WERI-Rb-1 (cell line): ENCODE data around the gene SMAD2.
A peak's percentile ranks its signal among the peaks of the same experiment; 100 is the strongest.

Experiments
- DNase-seq: peaks from one replicate; pipeline ENCODE4 v3.0.0-alpha.2; 2020
- H3K27ac ChIP-seq: fragments of 250-450 bp; sonication (Bioruptor Pico); 2 replicates; pipeline ENCODE4 v1.5.1; 2020; ENCODE audit warnings: mild to moderate bottlenecking, moderate library complexity
- H3K27me3 ChIP-seq: fragments of 250-450 bp; sonication (Bioruptor Pico); 2 replicates; pipeline ENCODE4 v1.5.1; 2021; ENCODE audit warnings: mild to moderate bottlenecking, low read depth, moderate library complexity; ENCODE audit not compliant: insufficient read depth, severe bottlenecking
- H3K36me3 ChIP-seq: fragments of 250-450 bp; sonication (Bioruptor Pico); 2 replicates; pipeline ENCODE4 v1.5.1; 2020; ENCODE audit warnings: mild to moderate bottlenecking, moderate library complexity
- H3K4me3 ChIP-seq: 2 replicates; pipeline ENCODE4 v1.5.1; 2011; ENCODE audit warnings: low read depth, mild to moderate bottlenecking, control low read depth, low read length
- H3K9me3 ChIP-seq: fragments of 250-450 bp; sonication (Bioruptor Pico); 2 replicates; pipeline ENCODE4 v1.5.1; 2021; ENCODE audit warnings: mild to moderate bottlenecking, moderate library complexity; ENCODE audit not compliant: severe bottlenecking
- TF ChIP-seq, protein P1 (sequence below): IDR thresholded peaks from 2 replicates; pipeline ENCODE4 v1.5.1; 2011; ENCODE audit warnings: low read depth, mild to moderate bottlenecking, control low read depth, inconsistent platforms, low read length

SMAD2 gene

DNA sequence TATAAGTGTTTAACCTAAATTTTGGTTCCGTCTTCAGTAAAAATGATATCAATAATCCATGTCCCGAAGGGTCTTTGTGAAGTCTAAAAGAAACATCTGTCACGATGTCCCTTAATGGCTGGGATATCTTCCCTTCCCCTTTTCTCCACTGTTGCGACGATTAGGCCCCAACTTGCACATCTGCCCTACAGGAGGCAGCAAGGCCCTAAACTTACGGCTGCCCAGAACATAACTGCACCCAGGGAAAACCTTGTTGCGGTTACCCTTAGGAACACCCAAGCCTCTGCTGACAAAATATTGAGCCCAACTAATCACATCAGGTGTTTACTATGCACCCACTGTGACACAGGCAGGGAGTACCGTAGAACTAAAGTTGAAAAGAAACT, 1.3 kb upstream of the SMAD2 start:
- Histone ChIP-seq H3K27ac (peak overlapping the region; percentile 94), H3K9me3 (no peaks in the 10 kb centered on the region), H3K4me3 (peak overlapping the region; percentile 76), H3K27me3 (no peaks in the 10 kb centered on the region), H3K36me3 (no peaks in the 10 kb centered on the region)
- DNase-seq: peak; percentile 64
- TF ChIP-seq, protein P1, sequence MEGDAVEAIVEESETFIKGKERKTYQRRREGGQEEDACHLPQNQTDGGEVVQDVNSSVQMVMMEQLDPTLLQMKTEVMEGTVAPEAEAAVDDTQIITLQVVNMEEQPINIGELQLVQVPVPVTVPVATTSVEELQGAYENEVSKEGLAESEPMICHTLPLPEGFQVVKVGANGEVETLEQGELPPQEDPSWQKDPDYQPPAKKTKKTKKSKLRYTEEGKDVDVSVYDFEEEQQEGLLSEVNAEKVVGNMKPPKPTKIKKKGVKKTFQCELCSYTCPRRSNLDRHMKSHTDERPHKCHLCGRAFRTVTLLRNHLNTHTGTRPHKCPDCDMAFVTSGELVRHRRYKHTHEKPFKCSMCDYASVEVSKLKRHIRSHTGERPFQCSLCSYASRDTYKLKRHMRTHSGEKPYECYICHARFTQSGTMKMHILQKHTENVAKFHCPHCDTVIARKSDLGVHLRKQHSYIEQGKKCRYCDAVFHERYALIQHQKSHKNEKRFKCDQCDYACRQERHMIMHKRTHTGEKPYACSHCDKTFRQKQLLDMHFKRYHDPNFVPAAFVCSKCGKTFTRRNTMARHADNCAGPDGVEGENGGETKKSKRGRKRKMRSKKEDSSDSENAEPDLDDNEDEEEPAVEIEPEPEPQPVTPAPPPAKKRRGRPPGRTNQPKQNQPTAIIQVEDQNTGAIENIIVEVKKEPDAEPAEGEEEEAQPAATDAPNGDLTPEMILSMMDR: peak; percentile 36; the same call in 1 of the 2 replicates

DNA sequence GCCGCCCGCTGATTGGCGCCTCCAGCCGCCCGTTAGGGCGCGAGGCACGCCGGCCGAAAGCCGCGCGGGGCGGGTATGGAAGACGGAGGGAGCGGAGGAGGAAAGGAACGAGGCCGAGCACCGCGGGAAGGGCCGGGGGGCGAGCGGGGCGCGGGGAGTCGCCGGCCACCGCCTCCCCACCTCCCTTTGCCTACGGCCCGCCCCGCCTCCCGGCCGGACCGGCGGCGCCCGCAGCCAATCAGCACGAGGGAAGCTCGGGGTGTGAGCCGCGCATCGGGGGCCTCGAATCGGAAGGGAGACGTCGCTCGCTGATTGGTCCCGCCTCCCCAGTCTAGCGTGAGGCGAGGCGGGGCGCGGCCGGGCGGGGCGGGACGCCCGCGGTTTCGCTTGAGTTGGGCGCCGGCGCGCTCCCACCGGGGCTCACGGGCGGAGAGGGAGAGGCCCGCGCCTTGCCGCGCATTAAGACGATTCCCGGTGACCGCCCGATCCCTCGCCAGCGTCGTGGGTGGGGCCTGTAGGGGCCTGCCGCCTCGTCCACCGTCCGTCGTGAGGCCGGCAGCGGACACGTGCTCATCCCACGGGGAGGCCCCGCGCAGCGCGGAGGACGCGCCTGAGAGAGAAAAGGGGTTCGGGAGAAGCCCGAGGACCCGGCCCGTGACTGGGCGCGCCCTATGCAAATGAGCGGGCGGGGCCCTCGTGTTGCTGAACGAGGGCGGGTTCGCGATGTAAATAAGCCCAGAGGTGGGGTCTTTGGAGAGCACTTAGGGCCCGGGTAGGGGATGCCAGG, 665 bp upstream of the SMAD2 start:
- TF ChIP-seq, protein P1: no peak
- Histone ChIP-seq H3K27me3 (no peaks in the 10 kb centered on the region), H3K4me3 (peak overlapping the region; percentile 76), H3K9me3 (no peaks in the 10 kb centered on the region), H3K27ac (peak overlapping the region; percentile 94), H3K36me3 (no peaks in the 10 kb centered on the region)
- peak; percentile 99 for DNase-seq

- Histone ChIP-seq H3K9me3 (no peaks in the 10 kb centered on the region), H3K4me3 (peak overlapping the region; percentile 96), H3K36me3 (no peaks in the 10 kb centered on the region), H3K27ac (peak overlapping the region; percentile 93), H3K27me3 (no peaks in the 10 kb centered on the region)
- DNase-seq: no peak
- TF ChIP-seq, protein P1: no peak
Measured at GRCh38 chr18:47929681-47930198, 719 bp downstream of the SMAD2 start.

DNA sequence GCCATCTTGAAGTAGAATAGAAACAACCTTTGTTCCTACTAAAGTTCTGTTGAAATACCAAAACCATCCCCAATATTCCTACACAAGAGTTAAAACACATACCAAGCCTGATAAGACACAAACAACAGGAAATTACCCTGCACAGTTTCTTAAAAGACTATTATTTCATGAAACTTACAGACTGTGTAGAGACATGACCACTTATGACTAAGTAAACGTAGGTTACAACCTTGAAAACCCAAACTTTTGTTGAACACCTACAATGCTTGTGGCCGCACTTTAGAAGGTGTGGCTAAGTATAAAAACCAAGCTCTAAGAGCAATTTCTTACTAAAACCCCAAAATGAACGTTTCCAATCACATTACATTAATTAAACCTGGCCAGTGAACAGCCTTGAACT, 2.0 kb downstream of the SMAD2 start:
- no peaks in the 10 kb centered on the region for H3K9me3 ChIP-seq
- H3K27me3 ChIP-seq: no peaks in the 10 kb centered on the region
- TF ChIP-seq, protein P1: no peak
- peak overlapping the region; percentile 96 for H3K4me3 ChIP-seq
- H3K36me3 ChIP-seq: no peaks in the 10 kb centered on the region
- H3K27ac ChIP-seq: peak overlapping the region; percentile 93
- DNase-seq: no peak

- Histone ChIP-seq H3K4me3 (peak overlapping the region; percentile 21), H3K36me3 (no peaks in the 10 kb centered on the region), H3K27ac (peak overlapping the region; percentile 74), H3K27me3 (no peaks in the 10 kb centered on the region), H3K9me3 (no peaks in the 10 kb centered on the region)
- TF ChIP-seq, protein P1: no peak
- peak; percentile 96 for DNase-seq
Measured at GRCh38 chr18:47926101-47926850, 4.2 kb downstream of the SMAD2 start.
